Neural progenitor cell (in vitro differentiated cells): ENCODE measurements around the gene SSTR5.

ENCODE experiments used
- EZH2 ChIP-seq: fragments of 200-600 bp; sonication (generic); IDR thresholded peaks from 2 replicates; pipeline ENCODE4 v1.6.1; 2017; ENCODE audit warnings: antibody characterized with exemption, mild to moderate bottlenecking, moderate library complexity
- TF ChIP-seq, protein P1 (sequence below): fragments of 200-600 bp; sonication (generic); IDR thresholded peaks from 2 replicates; pipeline ENCODE4 v1.5.1; 2017; ENCODE audit warnings: antibody characterized with exemption, mild to moderate bottlenecking

DNA sequence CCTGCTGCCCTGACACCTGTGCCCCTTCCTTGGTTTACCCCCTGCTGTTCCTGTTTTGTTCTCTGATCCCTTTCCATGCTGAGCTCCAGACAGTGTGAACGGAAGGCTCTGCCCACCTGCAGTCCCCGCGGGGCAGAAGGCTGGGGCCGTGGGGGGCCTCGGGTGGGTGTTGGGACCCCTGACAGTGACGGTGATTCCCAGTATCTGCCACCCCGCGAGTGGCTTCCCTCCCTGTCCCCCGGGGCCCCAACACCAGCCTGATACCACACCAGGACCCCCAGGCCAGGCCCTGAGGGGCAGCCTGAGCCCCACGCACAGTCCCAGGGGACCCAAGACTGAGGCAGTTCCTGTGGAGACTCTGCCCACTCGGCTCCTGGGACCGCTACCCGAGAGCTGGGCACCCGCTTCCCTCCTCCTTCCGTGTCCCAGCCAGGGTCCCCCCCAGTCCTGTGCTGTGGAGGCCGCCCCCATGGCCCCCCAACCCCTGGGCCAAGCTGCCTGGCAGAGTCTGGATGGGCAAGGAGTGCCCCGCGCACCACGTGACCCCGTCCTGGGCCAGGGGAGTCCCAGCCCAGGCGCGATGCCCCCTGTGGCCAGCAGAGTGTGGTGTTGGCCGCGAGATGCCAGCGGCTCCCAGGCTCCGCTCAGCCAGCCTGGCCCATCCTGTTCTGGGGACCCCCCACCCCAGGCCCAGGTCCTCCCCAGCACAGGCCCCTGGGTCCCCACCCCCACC, 33.5 kb downstream of the SSTR5 start:
- TF ChIP-seq, protein P1, sequence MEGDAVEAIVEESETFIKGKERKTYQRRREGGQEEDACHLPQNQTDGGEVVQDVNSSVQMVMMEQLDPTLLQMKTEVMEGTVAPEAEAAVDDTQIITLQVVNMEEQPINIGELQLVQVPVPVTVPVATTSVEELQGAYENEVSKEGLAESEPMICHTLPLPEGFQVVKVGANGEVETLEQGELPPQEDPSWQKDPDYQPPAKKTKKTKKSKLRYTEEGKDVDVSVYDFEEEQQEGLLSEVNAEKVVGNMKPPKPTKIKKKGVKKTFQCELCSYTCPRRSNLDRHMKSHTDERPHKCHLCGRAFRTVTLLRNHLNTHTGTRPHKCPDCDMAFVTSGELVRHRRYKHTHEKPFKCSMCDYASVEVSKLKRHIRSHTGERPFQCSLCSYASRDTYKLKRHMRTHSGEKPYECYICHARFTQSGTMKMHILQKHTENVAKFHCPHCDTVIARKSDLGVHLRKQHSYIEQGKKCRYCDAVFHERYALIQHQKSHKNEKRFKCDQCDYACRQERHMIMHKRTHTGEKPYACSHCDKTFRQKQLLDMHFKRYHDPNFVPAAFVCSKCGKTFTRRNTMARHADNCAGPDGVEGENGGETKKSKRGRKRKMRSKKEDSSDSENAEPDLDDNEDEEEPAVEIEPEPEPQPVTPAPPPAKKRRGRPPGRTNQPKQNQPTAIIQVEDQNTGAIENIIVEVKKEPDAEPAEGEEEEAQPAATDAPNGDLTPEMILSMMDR, result peak; percentile 93
- no peak for TF ChIP-seq EZH2
